Chondrocyte (in vitro differentiated cells): ENCODE data around the gene SERPINA6. TPM values are rescaled to one million over a fixed set of nuclear protein-coding genes. Genes with fewer than 3 reads are reported as not detected.
"Not testable (repeated sequence)": the region's sequence is repeated elsewhere in the genome, so short reads cannot be mapped to it uniquely, and the experiment has no call there.

ENCODE experiments used
- DNase-seq: peaks from one replicate; pipeline ENCODE4 v3.0.0; 2021; ENCODE audit warnings: mixed read lengths, low spot score
- H3K27ac Mint-ChIP-seq: one replicate; pipeline ENCODE4 v1.8.0; 2021; ENCODE audit warnings: mild to moderate bottlenecking, moderate library complexity, mixed read lengths; ENCODE audit not compliant: unreplicated experiment
- H3K27me3 Mint-ChIP-seq: 2 replicates; pipeline ENCODE4 v1.8.0; 2021; ENCODE audit warnings: low read depth, mixed read lengths
- H3K36me3 Mint-ChIP-seq: 2 replicates; pipeline ENCODE4 v1.8.0; 2021; ENCODE audit warnings: low read depth, mixed read lengths
- H3K4me1 Mint-ChIP-seq: 2 replicates; pipeline ENCODE4 v1.8.0; 2021; ENCODE audit warnings: low read depth, mild to moderate bottlenecking, mixed read lengths
- H3K4me3 Mint-ChIP-seq: one replicate; pipeline ENCODE4 v1.8.0; 2021; ENCODE audit warnings: mild to moderate bottlenecking, moderate library complexity, mixed read lengths; ENCODE audit not compliant: unreplicated experiment
- H3K9me3 Mint-ChIP-seq: 2 replicates; pipeline ENCODE4 v1.8.0; 2021; ENCODE audit warnings: low read depth, mixed read lengths
- CTCF ChIP-seq: fragments of 200-600 bp; sonication (generic); IDR thresholded peaks from 2 replicates; pipeline ENCODE4 v1.5.0; 2021; ENCODE audit warnings: antibody characterized with exemption, mild to moderate bottlenecking, moderate library complexity
- total RNA-seq: library from RNA; stranded (reverse); gene quantifications from 3 replicates; pipeline ENCODE4 v1.2.1, GENCODE V29; 2021

The SERPINA6 gene
- total RNA-seq, 1 donor from 2014 or later: not detected

GRCh38 chr14:94357166-94357565 lies 34.0 kb upstream of the SERPINA6 start:
- peaks cover 30% of the 10 kb centered on the region for H3K27me3 Mint-ChIP-seq
- H3K4me1 Mint-ChIP-seq: peaks cover 8% of the 10 kb centered on the region
- DNase-seq: no peak
- no peak overlapping the region for H3K27ac Mint-ChIP-seq
- H3K4me3 Mint-ChIP-seq: no peak overlapping the region
- H3K36me3 Mint-ChIP-seq: no peaks in the 10 kb centered on the region
- H3K9me3 Mint-ChIP-seq: peaks cover 3% of the 10 kb centered on the region
- no peak for TF ChIP-seq CTCF

GRCh38 chr14:94356379-94357056 lies 33.4 kb upstream of the SERPINA6 start:
- H3K4me3 Mint-ChIP-seq: no peak overlapping the region

GRCh38 chr14:94355191-94355794 lies 32.2 kb upstream of the SERPINA6 start:
- peak overlapping the region; percentile 46 for H3K27ac Mint-ChIP-seq
- H3K36me3 Mint-ChIP-seq: no peaks in the 10 kb centered on the region
- peaks cover 3% of the 10 kb centered on the region for H3K9me3 Mint-ChIP-seq
- peak; percentile 74 for TF ChIP-seq CTCF
- peaks cover 8% of the 10 kb centered on the region for H3K4me1 Mint-ChIP-seq
- DNase-seq: no peak
- H3K27me3 Mint-ChIP-seq: peaks cover 30% of the 10 kb centered on the region
- H3K4me3 Mint-ChIP-seq: no peak overlapping the region

More at GRCh38 chr14:94356379-94357056, 33.4 kb upstream of the SERPINA6 start:
- H3K4me1 Mint-ChIP-seq: peaks cover 8% of the 10 kb centered on the region
- peaks cover 3% of the 10 kb centered on the region for H3K9me3 Mint-ChIP-seq
- no peaks in the 10 kb centered on the region for H3K36me3 Mint-ChIP-seq
- peaks cover 32% of the 10 kb centered on the region for H3K27me3 Mint-ChIP-seq
- no peak for TF ChIP-seq CTCF
- DNase-seq: no peak
- H3K27ac Mint-ChIP-seq: no peak overlapping the region

- Mint-ChIP-seq H3K27me3 (peaks cover 27% of the 10 kb centered on the region), H3K4me3 (no peak overlapping the region), H3K36me3 (no peaks in the 10 kb centered on the region), H3K4me1 (peaks cover 8% of the 10 kb centered on the region), H3K9me3 (peaks cover 3% of the 10 kb centered on the region), H3K27ac (no peak overlapping the region)
- DNase-seq: no peak
- TF ChIP-seq CTCF: no peak
Measured at GRCh38 chr14:94354638-94355185, 31.6 kb upstream of the SERPINA6 start.

GRCh38 chr14:94354190-94354589 lies 31.1 kb upstream of the SERPINA6 start:
- peaks cover 27% of the 10 kb centered on the region for H3K27me3 Mint-ChIP-seq
- not testable (repeated sequence) for H3K4me3 Mint-ChIP-seq, H3K36me3 Mint-ChIP-seq, H3K27ac Mint-ChIP-seq, DNase-seq, H3K9me3 Mint-ChIP-seq, H3K4me1 Mint-ChIP-seq
